Measurements from ENCODE around the gene PTPRN.
"Not testable (repeated sequence)": the region's sequence is repeated elsewhere in the genome, so short reads cannot be mapped to it uniquely, and the experiment has no call there.

PTPRN gene

GRCh38 chr2:219289537-219290361, 19.5 kb downstream of the PTPRN start:
- H3K23ac ChIP-seq (ENCODE audit: low read depth, low read length, poor library complexity), result no peak overlapping the region
- H3K27me3 ChIP-seq (ENCODE audit: control insufficient read depth in 3 of 3, insufficient read depth in 3 of 3, low read depth in 1 of 3, low read length in 3 of 3), result peaks cover 0 to 10% (median 0%) of the 10 kb centered on the region in 3 experiments
- peaks cover 0 to 2% of the 10 kb centered on the region in 2 donors for H3K9me3 ChIP-seq (replicated peaks in 1 of 2; ENCODE audit: control insufficient read depth in 2 of 2, insufficient read depth in 1 of 2, low read depth in 1 of 2, low read length in 2 of 2)
- peak overlapping the region; percentile 53 for H4K8ac ChIP-seq (ENCODE audit: low read depth, low read length)
- no peak overlapping the region for H3K4me3 ChIP-seq (ENCODE audit: low read length in 2 of 2)
- peaks cover 7 to 10% of the 10 kb centered on the region in 2 donors for H3K4me1 ChIP-seq (ENCODE audit: control insufficient read depth in 2 of 2, insufficient read depth in 1 of 2, low read depth in 1 of 2, low read length in 2 of 2)
- peaks cover 7% of the 10 kb centered on the region for H3K79me1 ChIP-seq (ENCODE audit: low read depth, low read length)
- peak overlapping the region; percentile 66 for H3K9ac ChIP-seq (ENCODE audit: low read depth, low read length, poor library complexity)
- H2AK5ac ChIP-seq (ENCODE audit: low read depth, low read length), result peak overlapping the region; percentile 74
- no peak overlapping the region for H3K4me2 ChIP-seq (ENCODE audit: insufficient read depth, low read length, poor library complexity, severe bottlenecking)
- DNase-seq (ENCODE audit: low spot score), result no peak
- H2BK12ac ChIP-seq (ENCODE audit: low read length), result no peak overlapping the region
- H3K4ac ChIP-seq (ENCODE audit: low read length), result peak overlapping the region; percentile 70
- H3K18ac ChIP-seq (ENCODE audit: low read length), result peak overlapping the region; percentile 71
- H2BK120ac ChIP-seq (ENCODE audit: low read depth, low read length), result peak overlapping the region; percentile 40
- no peak overlapping the region for H2AFZ ChIP-seq (ENCODE audit: low read length)
- no peak overlapping the region for H3K27ac ChIP-seq (replicated peaks; ENCODE audit: low read length)
- peak overlapping the region; percentile 93 for H2BK15ac ChIP-seq (ENCODE audit: low read length)
- H3K36me3 ChIP-seq (replicated peaks in 1 of 2; ENCODE audit: control insufficient read depth in 2 of 2, insufficient read depth in 2 of 2, low read length in 2 of 2), result peaks cover under 1 to 1% of the 10 kb centered on the region in 2 donors
- no peak overlapping the region for H3K14ac ChIP-seq (ENCODE audit: low read length)
- no peak overlapping the region for H4K91ac ChIP-seq (ENCODE audit: low read depth, low read length, poor library complexity)
- WGBS, 2 donors (ENCODE audit: extremely low coverage in 2 of 2, insufficient read length in 2 of 2, insufficient replicate concordance in 1 of 2), result no CpG with 5 or more reads among the region's 16 CpGs
- no peak overlapping the region for H2BK5ac ChIP-seq (ENCODE audit: low read length)

DNA sequence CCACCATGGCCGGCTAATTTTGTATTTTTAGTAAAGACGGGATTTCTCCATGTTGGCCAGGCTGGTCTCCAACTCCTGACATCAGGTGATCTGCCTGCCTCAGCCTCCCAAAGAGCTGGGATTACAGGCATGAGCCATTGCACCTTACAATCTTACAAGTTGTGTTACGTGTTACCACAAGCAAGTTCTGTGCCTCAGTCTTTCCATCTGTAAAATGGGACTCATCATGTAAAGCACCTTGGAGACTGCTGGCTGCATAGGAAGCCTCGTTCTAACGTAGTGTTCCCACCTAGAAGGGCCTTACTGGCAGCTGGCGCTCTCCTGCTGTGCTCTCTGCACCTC, 20.0 kb downstream of the PTPRN start:
- peaks cover 0 to 10% (median 0%) of the 10 kb centered on the region in 3 experiments for H3K27me3 ChIP-seq (ENCODE audit: control insufficient read depth in 3 of 3, insufficient read depth in 3 of 3, low read depth in 1 of 3, low read length in 3 of 3)
- H3K27ac ChIP-seq (replicated peaks; ENCODE audit: low read length), result no peak overlapping the region
- no peak overlapping the region for H2BK15ac ChIP-seq (ENCODE audit: low read length)
- no CpG with 5 or more reads among the region's 6 CpGs for WGBS, 2 donors (ENCODE audit: extremely low coverage in 2 of 2, insufficient read length in 2 of 2, insufficient replicate concordance in 1 of 2)
- H2AFZ ChIP-seq (ENCODE audit: low read length), result no peak overlapping the region
- no peak overlapping the region for H3K4me3 ChIP-seq (ENCODE audit: low read length in 2 of 2)
- H3K14ac ChIP-seq (ENCODE audit: low read length), result no peak overlapping the region
- H3K9me3 ChIP-seq (replicated peaks in 1 of 2; ENCODE audit: control insufficient read depth in 2 of 2, insufficient read depth in 1 of 2, low read depth in 1 of 2, low read length in 2 of 2), result peaks cover 0 to 2% of the 10 kb centered on the region in 2 donors
- H4K91ac ChIP-seq (ENCODE audit: low read depth, low read length, poor library complexity), result no peak overlapping the region
- no peak overlapping the region for H3K9ac ChIP-seq (ENCODE audit: low read depth, low read length, poor library complexity)
- H3K4ac ChIP-seq (ENCODE audit: low read length), result no peak overlapping the region
- no peak overlapping the region for H2BK120ac ChIP-seq (ENCODE audit: low read depth, low read length)
- no peak overlapping the region for H4K8ac ChIP-seq (ENCODE audit: low read depth, low read length)
- no peak overlapping the region for H3K4me2 ChIP-seq (ENCODE audit: insufficient read depth, low read length, poor library complexity, severe bottlenecking)
- peaks cover 7 to 8% of the 10 kb centered on the region in 2 donors for H3K4me1 ChIP-seq (ENCODE audit: control insufficient read depth in 2 of 2, insufficient read depth in 1 of 2, low read depth in 1 of 2, low read length in 2 of 2)
- peaks cover 7% of the 10 kb centered on the region for H3K79me1 ChIP-seq (ENCODE audit: low read depth, low read length)
- H3K18ac ChIP-seq (ENCODE audit: low read length), result peak overlapping the region; percentile 9
- H3K23ac ChIP-seq (ENCODE audit: low read depth, low read length, poor library complexity), result no peak overlapping the region
- H2BK5ac ChIP-seq (ENCODE audit: low read length), result no peak overlapping the region
- H2AK5ac ChIP-seq (ENCODE audit: low read depth, low read length), result no peak overlapping the region
- peaks cover 3 to 7% of the 10 kb centered on the region in 2 donors for H3K36me3 ChIP-seq (replicated peaks in 1 of 2; ENCODE audit: control insufficient read depth in 2 of 2, insufficient read depth in 2 of 2, low read length in 2 of 2)
- DNase-seq (ENCODE audit: low spot score), result no peak
- no peak overlapping the region for H2BK12ac ChIP-seq (ENCODE audit: low read length)

DNA sequence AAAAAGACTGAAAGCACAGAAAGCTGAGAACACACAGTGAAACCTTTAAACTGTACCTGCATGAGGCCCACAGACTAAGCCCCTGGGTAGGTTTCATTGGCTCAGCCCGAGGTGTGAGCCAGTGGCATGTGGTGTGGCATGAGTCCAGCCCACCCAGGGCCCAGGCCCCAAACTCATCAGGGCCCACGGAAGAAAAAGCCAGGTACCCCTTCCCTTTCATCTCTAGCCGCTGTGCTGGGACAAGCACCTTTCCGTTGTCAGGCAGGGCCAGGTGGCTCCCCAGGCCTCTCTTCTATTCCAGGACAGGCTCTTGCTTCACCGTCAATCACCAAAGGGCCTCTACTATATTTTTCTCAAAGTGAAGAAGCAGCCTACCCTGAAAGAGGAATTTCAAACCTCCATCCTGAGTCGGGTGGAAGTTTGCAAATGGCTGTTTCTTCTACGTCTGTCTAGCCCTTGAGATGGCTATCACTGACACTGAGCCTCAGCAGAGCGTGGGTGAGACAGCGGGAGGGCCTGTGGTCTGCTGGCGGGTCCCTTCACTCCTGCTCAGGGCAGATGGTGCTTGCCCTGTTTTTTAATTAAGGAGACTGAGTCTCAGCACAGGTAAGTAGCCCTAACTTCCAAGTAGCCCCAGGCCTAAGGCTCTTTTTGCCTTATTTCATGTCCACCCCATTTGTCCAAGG, 21.5 kb downstream of the PTPRN start:
- Histone ChIP-seq H3K4me2 (ENCODE audit: insufficient read depth, low read length, poor library complexity, severe bottlenecking) (no peak overlapping the region), H3K4me1 (ENCODE audit: control insufficient read depth in 2 of 2, insufficient read depth in 1 of 2, low read depth in 1 of 2, low read length in 2 of 2) (peaks cover 6 to 7% of the 10 kb centered on the region in 2 donors), H3K9me3 (replicated peaks in 1 of 2; ENCODE audit: control insufficient read depth in 2 of 2, insufficient read depth in 1 of 2, low read depth in 1 of 2, low read length in 2 of 2) (peaks cover 0 to under 1% of the 10 kb centered on the region in 2 donors), H2BK120ac (ENCODE audit: low read depth, low read length) (no peak overlapping the region), H3K4ac (ENCODE audit: low read length) (no peak overlapping the region), H4K91ac (ENCODE audit: low read depth, low read length, poor library complexity) (no peak overlapping the region), H3K36me3 (replicated peaks in 1 of 2; ENCODE audit: control insufficient read depth in 2 of 2, insufficient read depth in 2 of 2, low read length in 2 of 2) (peaks cover 14 to 20% of the 10 kb centered on the region in 2 donors), H3K4me3 (ENCODE audit: low read length in 2 of 2) (no peak overlapping the region), H3K9ac (ENCODE audit: low read depth, low read length, poor library complexity) (no peak overlapping the region), H3K27me3 (ENCODE audit: control insufficient read depth in 3 of 3, insufficient read depth in 3 of 3, low read depth in 1 of 3, low read length in 3 of 3) (peaks cover 0 to 10% (median 0%) of the 10 kb centered on the region in 3 experiments), H2AK5ac (ENCODE audit: low read depth, low read length) (no peak overlapping the region), H3K27ac (replicated peaks; ENCODE audit: low read length) (no peak overlapping the region), H3K23ac (ENCODE audit: low read depth, low read length, poor library complexity) (no peak overlapping the region), H3K14ac (ENCODE audit: low read length) (no peak overlapping the region), H4K8ac (ENCODE audit: low read depth, low read length) (no peak overlapping the region), H3K79me1 (ENCODE audit: low read depth, low read length) (peaks cover 7% of the 10 kb centered on the region), H2AFZ (ENCODE audit: low read length) (no peak overlapping the region), H2BK12ac (ENCODE audit: low read length) (no peak overlapping the region), H2BK15ac (ENCODE audit: low read length) (no peak overlapping the region), H2BK5ac (ENCODE audit: low read length) (no peak overlapping the region), H3K18ac (ENCODE audit: low read length) (no peak overlapping the region)
- DNase-seq (ENCODE audit: low spot score), result no peak
- WGBS, 2 donors (ENCODE audit: extremely low coverage in 2 of 2, insufficient read length in 2 of 2, insufficient replicate concordance in 1 of 2), result no CpG with 5 or more reads among the region's 10 CpGs

DNA sequence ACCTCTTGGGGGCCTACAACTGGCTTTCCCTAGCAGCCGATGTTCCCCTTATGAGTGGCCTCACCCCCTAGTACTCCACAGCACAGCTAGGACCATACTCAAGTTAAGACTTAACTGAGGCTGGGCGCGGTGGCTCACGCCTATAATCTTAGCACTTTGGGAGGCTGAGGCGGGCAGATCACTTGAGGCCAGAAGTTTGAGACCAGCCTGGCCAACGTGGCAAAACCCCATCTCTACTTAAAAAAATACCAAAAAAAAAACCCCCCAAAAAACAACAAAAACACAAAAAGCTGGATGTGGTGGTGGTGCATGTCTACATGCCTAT, 22.1 kb downstream of the PTPRN start:
- not testable (repeated sequence) for H3K9me3 ChIP-seq (replicated peaks in 1 of 2; ENCODE audit: control insufficient read depth in 2 of 2, insufficient read depth in 1 of 2, low read depth in 1 of 2, low read length in 2 of 2); H3K23ac ChIP-seq (ENCODE audit: low read depth, low read length, poor library complexity); H2AK5ac ChIP-seq (ENCODE audit: low read depth, low read length); H3K27ac ChIP-seq (replicated peaks; ENCODE audit: low read length); H4K8ac ChIP-seq (ENCODE audit: low read depth, low read length); H3K4me2 ChIP-seq (ENCODE audit: insufficient read depth, low read length, poor library complexity, severe bottlenecking); DNase-seq (ENCODE audit: low spot score); H4K91ac ChIP-seq (ENCODE audit: low read depth, low read length, poor library complexity); H3K9ac ChIP-seq (ENCODE audit: low read depth, low read length, poor library complexity); H2BK12ac ChIP-seq (ENCODE audit: low read length); H2AFZ ChIP-seq (ENCODE audit: low read length); H3K14ac ChIP-seq (ENCODE audit: low read length); H3K4ac ChIP-seq (ENCODE audit: low read length); H3K4me3 ChIP-seq (ENCODE audit: low read length in 2 of 2); H2BK120ac ChIP-seq (ENCODE audit: low read depth, low read length); H3K79me1 ChIP-seq (ENCODE audit: low read depth, low read length); H3K27me3 ChIP-seq (ENCODE audit: control insufficient read depth in 3 of 3, insufficient read depth in 3 of 3, low read depth in 1 of 3, low read length in 3 of 3); H3K18ac ChIP-seq (ENCODE audit: low read length); H3K4me1 ChIP-seq (ENCODE audit: control insufficient read depth in 2 of 2, insufficient read depth in 1 of 2, low read depth in 1 of 2, low read length in 2 of 2); H2BK15ac ChIP-seq (ENCODE audit: low read length)
- Histone ChIP-seq H2BK5ac (ENCODE audit: low read length) (peak overlapping the region; percentile 66), H3K36me3 (replicated peaks in 1 of 2; ENCODE audit: control insufficient read depth in 2 of 2, insufficient read depth in 2 of 2, low read length in 2 of 2) (peaks cover 14 to 26% of the 10 kb centered on the region in 2 donors)
- WGBS, 2 donors (ENCODE audit: extremely low coverage in 2 of 2, insufficient read length in 2 of 2, insufficient replicate concordance in 1 of 2), result no CpG with 5 or more reads among the region's 6 CpGs
